Stimulated activated CD4-positive, alpha-beta T cell treated with anti-CD3 and anti-CD28 coated beads, Interleukin-12 subunit alpha, Interleukin-12 subunit beta, amount 100 ng/mL, for 4 hours (primary cell): Measurements from ENCODE around the gene CAMK2N1.
"Not testable (repeated sequence)": the region's sequence is repeated elsewhere in the genome, so short reads cannot be mapped to it uniquely, and the experiment has no call there.

Experiments used
- DNase-seq: peaks from one replicate; pipeline ENCODE4 v3.0.0-alpha.2; 2020

Gene CAMK2N1

GRCh38 chr1:20485527-20486456, at the start of gene CAMK2N1:
CAMK2N1 (minus strand) TSS chr1:20486210; CDS start chr1:20485379, 831 bp downstream.
- peak; percentile 59 for DNase-seq

DNA sequence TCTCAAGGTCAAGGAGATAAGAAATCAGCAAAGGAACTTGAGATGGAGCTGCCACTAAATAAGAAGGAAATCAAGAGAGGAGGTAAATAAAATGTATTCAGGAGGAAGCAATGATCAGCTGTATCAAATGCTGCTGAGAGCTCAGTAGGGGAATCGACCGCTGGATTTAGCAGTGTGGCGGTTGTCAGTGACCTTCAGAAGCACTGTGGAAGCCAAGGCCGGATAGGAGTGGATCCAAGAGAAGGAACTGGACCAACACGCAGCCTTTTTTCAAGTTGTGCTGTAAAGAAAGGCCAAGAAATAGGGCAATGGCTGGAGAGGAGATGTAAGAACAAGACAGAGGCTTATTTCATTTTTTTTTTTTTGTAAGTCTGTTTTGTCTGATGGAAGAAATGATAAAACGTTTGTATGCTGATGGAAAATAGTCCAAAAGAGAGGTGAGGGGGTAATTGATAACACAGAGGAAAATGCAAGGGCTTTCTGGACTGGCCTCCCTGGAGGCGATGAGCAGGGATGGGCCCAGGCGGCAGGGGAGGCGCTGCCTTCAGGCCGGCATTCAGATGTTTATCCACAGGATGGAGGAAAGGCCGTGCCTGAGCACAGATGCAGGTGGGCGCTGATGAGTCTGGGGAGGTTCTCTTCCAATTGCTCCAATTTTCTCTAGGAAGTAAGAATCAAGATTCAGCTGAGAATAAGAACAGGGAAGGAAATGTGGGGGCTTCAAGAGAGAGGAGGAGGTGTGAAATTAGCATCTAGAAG, 48.8 kb upstream of the CAMK2N1 start:
- no peak for DNase-seq

DNA sequence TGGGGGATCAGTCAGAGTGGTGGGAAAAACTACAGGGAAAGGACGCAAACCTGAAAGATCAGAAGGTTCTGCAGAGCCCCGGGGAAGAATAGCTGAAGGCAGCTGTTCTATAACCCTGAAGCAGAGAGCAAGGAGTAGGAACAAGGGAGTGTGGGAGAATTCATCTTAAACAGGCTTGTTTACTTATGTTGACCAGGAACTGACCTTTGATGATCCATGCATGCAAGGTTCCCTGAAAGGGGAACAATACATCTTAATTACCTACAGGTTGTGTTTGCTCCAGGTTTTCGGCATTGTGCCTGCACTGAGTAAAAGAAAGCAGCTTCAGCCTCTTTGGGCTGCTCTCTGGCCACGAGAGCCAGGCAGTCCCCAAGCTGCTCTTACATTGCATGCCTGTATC, 47.6 kb upstream of the CAMK2N1 start:
- DNase-seq, result no peak

DNA sequence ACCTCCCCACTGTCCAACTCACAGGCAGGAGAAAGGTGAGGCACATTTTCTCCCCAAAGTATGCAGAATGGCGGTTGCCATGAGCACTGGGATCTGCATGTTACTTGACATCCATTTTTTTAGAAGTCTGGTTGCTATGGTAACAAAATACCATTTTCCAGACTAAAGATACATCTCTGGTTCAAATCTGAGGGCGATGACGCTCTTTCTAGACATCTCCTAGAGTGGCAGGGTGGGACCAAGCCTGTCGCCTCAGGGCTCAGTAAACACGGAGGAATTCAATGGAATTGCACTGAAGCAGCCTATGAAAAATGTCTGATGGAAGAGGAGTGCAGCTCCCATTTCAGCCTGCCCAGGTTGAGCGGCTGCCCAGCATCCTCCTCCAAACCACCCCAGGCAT, 44.9 kb upstream of the CAMK2N1 start:
- no peak for DNase-seq

DNA sequence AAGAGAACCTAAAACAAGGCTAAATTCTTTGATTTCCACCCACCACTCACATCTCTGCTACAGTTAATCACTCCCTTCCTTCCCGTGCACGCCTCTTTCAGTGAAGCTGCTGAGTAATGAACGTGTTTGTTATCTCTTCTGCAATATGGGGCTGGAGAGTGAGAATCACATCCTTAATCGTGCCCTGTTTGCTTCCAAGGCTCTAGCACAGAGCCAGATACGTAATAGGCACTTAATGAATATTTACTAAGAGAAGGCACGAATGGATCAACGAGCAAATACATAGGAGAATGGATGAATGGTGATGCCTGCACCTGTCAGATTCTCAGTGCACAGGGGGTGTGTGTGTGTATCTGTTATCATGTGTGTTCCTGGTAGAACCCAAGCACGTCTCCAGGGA, 44.3 kb upstream of the CAMK2N1 start:
- no peak for DNase-seq

GRCh38 chr1:20528221-20528620, 42.2 kb upstream of the CAMK2N1 start:
- DNase-seq, result no peak

DNA sequence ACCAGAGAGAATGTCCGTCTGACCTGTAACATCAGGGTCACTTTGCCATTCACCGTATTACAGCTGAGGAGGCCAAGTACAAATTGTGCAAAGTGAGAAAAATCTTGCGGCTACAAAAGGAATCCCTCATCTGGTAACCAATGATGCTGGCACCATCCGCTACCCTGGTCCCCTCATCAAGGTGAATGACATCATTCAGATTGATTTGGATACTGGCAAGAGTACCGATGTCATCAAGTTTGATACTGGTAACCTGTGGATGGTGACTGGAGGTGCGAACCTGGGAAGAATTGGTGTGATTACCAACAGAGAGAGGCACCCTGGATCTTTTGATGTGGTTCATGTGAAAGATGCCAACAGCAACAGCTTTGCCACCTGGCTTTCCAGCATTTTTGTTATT, 40.3 kb upstream of the CAMK2N1 start:
- DNase-seq, result no peak

- peak; percentile 61 for DNase-seq
Observed at GRCh38 chr1:20521960-20522861, 36.2 kb upstream of the CAMK2N1 start.

DNA sequence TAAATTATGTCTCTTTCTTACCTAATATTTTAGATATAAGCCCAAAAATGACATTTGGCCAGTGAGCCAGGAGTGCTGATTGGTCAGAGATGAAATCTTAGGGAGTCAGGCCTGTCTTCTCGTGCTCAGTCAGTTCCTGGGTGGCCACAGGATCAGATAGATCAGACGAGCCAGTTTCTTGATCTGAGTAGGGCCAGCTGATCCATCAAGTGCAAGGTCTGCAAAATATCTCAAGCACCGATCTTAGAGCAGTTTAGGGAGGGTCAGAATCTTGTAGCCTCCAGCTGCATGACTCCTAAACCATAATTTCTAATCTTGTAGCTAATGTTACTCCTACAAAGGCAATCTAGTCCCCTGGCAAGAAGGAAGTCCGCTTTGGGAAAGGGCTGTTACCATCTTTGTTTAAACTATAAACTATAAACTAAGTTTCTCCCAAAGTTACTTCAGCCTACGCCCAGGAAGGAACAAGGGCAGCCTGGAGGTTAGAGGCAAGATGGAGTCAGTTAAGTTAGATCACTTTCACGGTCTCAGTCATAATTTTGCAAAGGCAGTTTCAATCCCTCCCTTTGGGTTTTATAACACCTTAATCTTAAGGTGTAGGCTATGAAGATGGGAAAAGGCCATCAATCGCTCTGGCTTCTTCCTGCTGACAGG, 33.7 kb upstream of the CAMK2N1 start:
- not testable (repeated sequence) for DNase-seq

DNA sequence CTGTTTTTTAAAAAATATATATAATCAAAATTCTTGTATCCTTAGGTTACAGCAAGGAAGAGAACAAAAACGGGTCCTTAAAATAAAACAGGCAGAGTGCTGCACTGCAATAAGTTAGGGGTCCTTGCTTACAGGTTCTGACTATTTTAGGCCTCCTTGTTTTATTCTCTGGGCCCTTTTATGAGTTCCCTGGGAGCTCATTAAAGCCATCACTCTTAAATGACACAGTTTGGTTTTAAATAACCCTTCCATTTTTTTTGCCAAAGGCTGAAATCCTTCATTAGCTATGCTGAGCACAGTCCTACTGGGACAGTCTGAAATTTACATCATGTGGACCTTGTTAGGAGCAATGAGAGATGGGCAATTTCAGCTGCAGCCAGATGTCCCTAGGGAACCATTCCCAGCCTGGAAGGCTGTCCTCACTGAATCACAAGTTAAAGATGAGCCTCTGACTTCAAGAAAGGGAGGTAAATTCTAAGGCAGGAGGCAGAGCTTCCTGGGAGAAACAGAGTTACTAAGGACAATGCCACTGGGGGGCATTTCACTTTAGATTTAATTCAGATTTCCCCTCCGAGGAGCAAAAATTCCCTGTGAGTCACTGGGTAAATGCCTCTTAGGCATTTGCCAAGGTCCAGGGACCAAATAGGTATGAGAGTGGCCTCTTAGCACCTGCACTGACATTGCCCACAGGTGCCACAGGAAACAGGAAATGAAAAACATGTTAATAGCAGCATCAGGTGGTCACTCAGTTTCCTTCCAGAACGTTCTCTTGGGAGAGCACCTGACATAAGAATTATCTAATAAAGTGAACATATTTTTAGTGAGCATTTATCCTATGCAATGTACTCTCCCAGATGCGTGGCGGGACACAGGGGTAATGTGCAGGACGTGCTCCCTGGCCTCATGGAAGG, 25.8 kb upstream of the CAMK2N1 start:
- DNase-seq, result no peak

DNA sequence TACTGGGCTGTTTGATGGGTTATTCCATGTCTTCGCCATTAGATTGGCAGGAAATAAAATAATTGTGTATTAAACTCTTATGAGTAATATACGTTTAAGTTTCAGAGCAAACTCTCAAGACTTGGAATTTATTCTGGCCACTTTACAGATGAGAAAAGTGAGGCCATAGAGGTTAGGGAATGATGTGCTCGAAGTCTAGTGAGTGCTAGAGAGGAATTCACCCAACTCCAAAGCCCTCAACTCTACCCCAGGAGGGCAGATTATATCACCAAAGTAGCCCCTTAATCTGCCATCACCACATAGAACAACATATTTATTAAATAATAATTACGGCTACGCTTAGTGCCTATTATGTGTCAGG, 22.4 kb upstream of the CAMK2N1 start:
- no peak for DNase-seq

DNA sequence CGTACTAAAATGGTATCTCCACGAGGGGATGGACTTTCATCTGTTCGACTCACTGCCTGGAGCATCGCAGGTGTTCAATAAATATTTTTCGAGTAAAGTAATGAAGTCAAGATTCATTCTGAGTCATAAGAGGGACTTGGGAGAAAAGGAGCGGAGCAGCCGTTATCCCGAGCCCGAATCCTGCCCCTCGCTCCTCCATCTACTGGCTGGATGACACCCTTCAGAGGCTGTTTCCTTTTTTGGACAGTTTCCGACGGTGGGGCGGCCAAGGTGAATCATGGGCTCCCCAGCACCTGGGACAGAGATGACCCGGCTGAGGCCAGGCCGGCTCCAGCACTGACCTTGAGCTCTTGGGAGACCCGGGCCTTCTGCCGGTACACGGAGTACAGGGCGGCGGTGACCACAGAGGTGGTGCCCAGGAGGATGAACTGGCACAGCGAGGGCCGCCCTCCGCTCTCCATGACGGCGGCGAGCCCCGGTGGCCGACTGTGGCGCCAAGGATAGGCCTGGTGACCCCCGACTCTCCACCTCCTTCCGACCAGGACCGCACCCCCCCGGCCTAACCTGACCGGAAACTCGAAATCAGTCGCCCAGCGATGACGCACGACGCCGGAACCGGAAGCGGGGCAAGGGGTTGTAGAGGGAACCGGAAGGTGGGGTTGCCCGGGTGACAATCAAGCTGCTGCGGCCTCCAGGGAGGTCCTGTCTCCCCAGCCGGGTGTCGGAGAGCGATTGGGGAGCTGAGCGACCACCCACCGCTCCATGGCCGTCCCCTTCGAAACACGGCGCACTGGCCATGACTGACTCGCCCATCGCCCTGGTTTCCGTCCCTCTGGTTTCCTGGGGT, 21.8 kb upstream of the CAMK2N1 start, which contains the start of gene MUL1:
MUL1 (minus strand) TSS at position 588 of the 847 bp plus-strand sequence; CDS start at position 461, 127 bp downstream.
- DNase-seq, result peak; percentile 95

DNA sequence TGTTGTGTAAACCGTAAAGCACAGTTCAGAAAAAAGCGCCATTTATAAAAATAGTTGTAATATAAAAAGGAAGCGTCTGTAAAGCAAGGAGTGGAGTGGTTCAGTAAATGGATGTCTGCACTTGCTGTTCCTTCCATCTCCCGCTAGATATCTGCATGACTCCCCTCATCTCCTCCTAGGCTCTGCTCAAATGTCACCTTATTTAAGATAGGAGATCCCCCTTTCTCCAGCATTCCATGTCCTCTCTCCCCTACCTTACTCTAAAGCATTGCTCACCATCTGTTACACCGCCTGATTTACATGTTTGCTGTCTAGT, 21.2 kb upstream of the CAMK2N1 start:
- DNase-seq, result no peak

DNA sequence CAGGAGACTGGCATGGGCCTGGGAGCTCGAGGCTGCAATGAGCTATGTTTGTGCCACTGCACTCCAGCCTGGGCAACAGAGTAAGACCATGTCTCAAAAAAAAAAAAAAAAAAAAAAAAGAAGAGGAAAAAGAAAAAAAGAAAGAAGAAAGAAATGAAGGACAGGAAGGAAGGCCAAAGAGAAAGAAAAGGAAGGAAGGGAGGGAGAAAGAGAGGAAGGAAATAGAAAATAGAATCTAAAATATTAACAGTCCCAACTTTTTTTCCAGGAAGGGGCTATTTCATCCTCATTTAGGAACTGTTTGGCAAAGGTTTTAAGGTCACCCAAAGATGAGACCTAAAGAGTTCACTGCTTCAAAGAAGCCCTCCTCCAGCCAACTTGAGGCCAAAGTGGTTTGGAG, 19.5 kb upstream of the CAMK2N1 start:
- no peak for DNase-seq

- DNase-seq, result no peak
Observed at GRCh38 chr1:20500716-20501115, 14.7 kb upstream of the CAMK2N1 start.

GRCh38 chr1:20499718-20500117, 13.7 kb upstream of the CAMK2N1 start:
- no peak for DNase-seq

- DNase-seq, result no peak
Observed at GRCh38 chr1:20499105-20499504, 13.1 kb upstream of the CAMK2N1 start.

DNA sequence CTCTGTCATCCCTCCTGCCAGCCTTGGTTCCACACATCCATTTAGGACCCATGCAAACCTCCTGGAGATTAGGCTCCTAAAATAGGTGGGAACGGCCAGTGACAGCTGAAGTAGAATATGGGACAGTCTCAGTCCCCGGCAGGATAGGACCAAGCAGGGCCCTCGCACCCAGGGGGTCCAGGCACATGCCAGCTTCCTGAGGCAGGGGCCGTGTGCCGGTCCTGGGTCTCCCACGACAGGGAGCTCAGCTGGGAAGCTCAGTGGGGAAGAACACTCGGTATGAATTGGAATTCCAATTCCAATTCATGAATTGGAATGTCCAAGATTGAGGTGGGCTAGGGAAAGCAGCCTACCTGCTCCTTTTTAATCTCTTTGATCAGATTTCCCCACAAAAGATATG, 12.1 kb upstream of the CAMK2N1 start:
- no peak for DNase-seq

DNA sequence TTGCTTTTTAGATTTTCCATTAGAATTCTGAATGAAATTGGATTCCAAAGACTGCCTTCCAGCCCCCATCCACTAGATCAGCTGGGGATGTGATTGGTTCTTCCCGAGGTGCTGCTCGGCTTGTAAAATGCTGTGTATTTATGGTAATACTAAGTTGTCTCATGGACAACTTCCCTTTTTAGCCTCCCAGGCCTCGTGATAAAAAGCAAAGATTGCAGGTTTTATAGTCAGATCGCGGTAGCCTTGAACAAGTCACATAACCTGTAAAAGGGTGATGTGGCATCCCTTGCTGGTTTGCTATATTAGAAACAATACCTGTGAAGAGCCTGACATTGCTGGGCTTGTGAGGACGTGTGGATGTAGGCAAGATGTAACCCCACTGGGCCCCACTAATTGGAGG, 11.5 kb upstream of the CAMK2N1 start:
- no peak for DNase-seq

DNA sequence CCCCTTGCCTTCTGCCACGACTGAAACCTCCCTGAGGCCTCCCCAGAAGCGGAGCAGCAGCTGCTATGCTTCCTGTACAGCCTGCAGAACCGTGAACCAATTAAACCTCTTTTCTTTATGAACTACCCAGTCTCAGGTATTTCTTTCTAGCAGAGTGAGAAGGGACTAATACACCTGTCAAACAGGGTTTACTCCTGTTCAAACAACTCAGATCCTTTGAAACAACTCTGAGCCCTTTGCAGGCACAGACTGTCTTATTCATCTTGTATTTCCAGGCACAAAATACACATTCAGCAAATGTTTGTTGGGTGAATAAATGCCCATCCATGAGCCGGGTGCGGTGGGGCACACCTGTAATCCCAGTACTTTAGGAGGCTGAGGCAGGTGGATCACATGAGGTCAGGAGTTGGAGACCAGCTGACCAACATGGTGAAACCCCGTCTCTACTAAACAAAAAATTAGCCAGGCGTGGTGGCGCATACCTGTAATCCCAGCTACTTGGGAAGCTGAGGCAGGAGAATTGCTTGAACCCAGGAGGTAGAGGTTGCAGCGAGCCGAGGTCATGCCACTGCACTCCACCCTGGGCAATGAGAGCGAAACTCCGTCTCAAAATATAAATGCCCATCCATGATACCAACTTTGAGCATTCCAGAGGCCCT, 10.8 kb upstream of the CAMK2N1 start:
- not testable (repeated sequence) for DNase-seq
